ENCODE measurements around the gene ICA1. TPM values are rescaled to one million over a fixed set of nuclear protein-coding genes. Genes with fewer than 3 reads are reported as not detected.

Gene ICA1
- total and polyA plus RNA-seq, 7 donors = 4.8 to 40.7 (median 8.7) TPM

DNA sequence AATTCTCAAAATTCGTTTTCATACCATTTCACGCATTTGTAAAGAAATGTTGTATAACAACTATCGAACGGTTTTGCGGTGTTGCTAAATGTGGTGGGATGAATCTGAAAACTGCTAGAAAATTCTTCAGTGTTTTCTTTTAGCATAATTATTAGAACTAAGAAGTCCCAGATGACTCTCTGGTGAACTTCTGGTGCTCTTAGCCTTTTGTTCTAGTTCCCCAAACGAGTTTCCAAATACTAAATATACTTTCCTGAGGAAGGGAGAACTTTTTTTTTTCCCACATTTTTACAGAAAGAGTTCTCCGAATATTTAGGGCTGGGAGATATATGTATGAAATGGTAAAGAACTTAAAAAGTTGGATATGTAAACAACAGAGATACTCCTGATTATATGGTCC is 82.5 kb downstream of the ICA1 start:
- H3K4me3 ChIP-seq = no peak overlapping the region
- H3K27me3 ChIP-seq = no peaks in the 10 kb centered on the region
- WGBS, 2 donors = 82 to 95% methylated on average over 7 of the region's 7 CpGs
- no peak for DNase-seq
- H3K36me3 ChIP-seq = no peaks in the 10 kb centered on the region
- no peak overlapping the region for H3K27ac ChIP-seq
- TF ChIP-seq POLR2A (IDR thresholded peaks at IDR 0.05) (no peak), EP300 (IDR thresholded peaks at IDR 0.05) (no peak), CTCF (IDR thresholded peaks at IDR 0.05) (no peak), POLR2AphosphoS5 (IDR thresholded peaks at IDR 0.05) (no peak)
- intact Hi-C loops (cut with DNase I) = no loop called here
- H3K9me3 ChIP-seq = no peaks in the 10 kb centered on the region
- no peaks in the 10 kb centered on the region for H3K4me1 ChIP-seq

- no peaks in the 10 kb centered on the region for H3K27me3 ChIP-seq
- TF ChIP-seq POLR2A (IDR thresholded peaks at IDR 0.05) = no peak
- no peak for TF ChIP-seq EP300 (IDR thresholded peaks at IDR 0.05)
- no peak for TF ChIP-seq POLR2AphosphoS5 (IDR thresholded peaks at IDR 0.05)
- no peak for TF ChIP-seq CTCF (IDR thresholded peaks at IDR 0.05)
- H3K4me1 ChIP-seq = no peaks in the 10 kb centered on the region
- peak overlapping the region in 1 of 4 donors; percentile 13 for H3K27ac ChIP-seq
- H3K4me3 ChIP-seq = no peak overlapping the region
- DNase-seq = no peak
- H3K36me3 ChIP-seq = no peaks in the 10 kb centered on the region
- intact Hi-C loops (cut with DNase I) = no loop called here
- no peaks in the 10 kb centered on the region for H3K9me3 ChIP-seq
Observed at GRCh38 chr7:8178353-8178752, 83.6 kb downstream of the ICA1 start.

GRCh38 chr7:8177109-8177933 is 84.6 kb downstream of the ICA1 start:
- intact Hi-C loops (cut with DNase I) = no loop called here
- Histone ChIP-seq H3K4me1 (no peaks in the 10 kb centered on the region), H3K36me3 (no peaks in the 10 kb centered on the region), H3K4me3 (no peak overlapping the region), H3K9me3 (no peaks in the 10 kb centered on the region), H3K27ac (peak overlapping the region in 1 of 4 donors; percentile 13), H3K27me3 (no peaks in the 10 kb centered on the region)
- WGBS, 2 donors = 59 to 78% methylated on average over 4 of the region's 4 CpGs
- no peak for DNase-seq
- TF ChIP-seq POLR2A (IDR thresholded peaks at IDR 0.05) (no peak), POLR2AphosphoS5 (IDR thresholded peaks at IDR 0.05) (no peak), CTCF (IDR thresholded peaks at IDR 0.05) (no peak), EP300 (IDR thresholded peaks at IDR 0.05) (no peak)

DNA sequence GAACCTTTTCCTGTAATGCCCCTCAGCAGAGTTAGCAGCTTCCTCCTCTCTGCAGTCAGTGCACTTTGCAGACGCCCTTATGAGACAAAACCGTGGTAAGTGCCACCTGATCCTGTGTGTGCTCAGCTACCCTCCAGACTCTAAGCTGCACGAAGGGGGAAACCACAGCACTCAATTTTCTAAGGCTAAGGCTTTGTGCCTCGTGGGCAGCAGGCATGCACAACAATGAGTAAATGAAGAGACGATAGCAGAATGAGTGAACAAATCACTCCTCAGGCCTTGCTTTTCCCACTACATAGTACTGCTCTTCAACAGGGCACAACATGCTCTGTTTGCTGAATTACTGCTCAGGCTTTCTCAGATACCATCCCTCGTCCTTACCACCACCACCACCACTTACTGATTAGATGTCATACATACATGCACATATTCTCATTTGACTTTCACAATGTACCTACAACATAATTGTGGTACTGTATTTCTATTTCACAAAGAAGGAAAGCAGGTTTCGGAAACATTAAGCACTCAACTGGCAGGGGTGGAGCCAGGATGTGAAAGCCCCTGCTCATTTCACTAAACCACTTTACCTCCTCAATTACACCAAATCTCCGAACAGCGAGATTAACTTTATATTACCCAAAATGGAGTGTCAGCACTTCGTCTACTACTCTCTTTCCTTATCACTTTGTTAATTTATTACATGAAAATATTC is 85.4 kb downstream of the ICA1 start:
- intact Hi-C loops (cut with DNase I) = no loop called here
- WGBS, 2 donors = 49 to 82% methylated on average over 10 of the region's 10 CpGs
- Histone ChIP-seq H3K9me3 (no peaks in the 10 kb centered on the region), H3K4me1 (no peaks in the 10 kb centered on the region), H3K27me3 (no peaks in the 10 kb centered on the region), H3K27ac (peak overlapping the region in 1 of 4 donors; percentile 5), H3K4me3 (no peak overlapping the region), H3K36me3 (no peaks in the 10 kb centered on the region)
- TF ChIP-seq CTCF (IDR thresholded peaks at IDR 0.05) (no peak), EP300 (IDR thresholded peaks at IDR 0.05) (no peak), POLR2AphosphoS5 (IDR thresholded peaks at IDR 0.05) (no peak), POLR2A (IDR thresholded peaks at IDR 0.05) (no peak)
- DNase-seq = no peak

Measured in sigmoid colon (tissue), 7 donors.